Astrocyte (in vitro differentiated cells and primary cell): ENCODE results near the gene FOXO6. TPM values are rescaled to one million over a fixed set of nuclear protein-coding genes. Genes with fewer than 3 reads are reported as not detected.

Source experiments
- DNase-seq: peaks from one replicate; pipeline ENCODE4 v3.0.0-alpha.2; 2010; ENCODE audit warnings: low read depth
- FAIRE-seq: peaks from 2 replicates; lab custom pipeline; 2011; peaks lifted over from hg19 to GRCh38; lab: Jason Lieb, UNC
- H2AFZ ChIP-seq: 2 replicates; pipeline ENCODE4 v1.6.0; 2012; ENCODE audit warnings: low read depth, low read length, inconsistent platforms
- H3K27ac ChIP-seq: 2 replicates; pipeline ENCODE4 v1.5.1; 2011; ENCODE audit warnings: low read depth, low read length, inconsistent platforms
- H3K27me3 ChIP-seq: 2 replicates; pipeline ENCODE4 v1.6.0; 2011; ENCODE audit warnings: low read length, inconsistent platforms; ENCODE audit not compliant: insufficient read depth
- H3K36me3 ChIP-seq: 2 replicates; pipeline ENCODE4 v1.5.1; 2011; ENCODE audit warnings: low read length, inconsistent platforms; ENCODE audit not compliant: insufficient read depth
- H3K4me1 ChIP-seq: 2 replicates; pipeline ENCODE4 v1.5.1; 2011; ENCODE audit warnings: low read length, inconsistent platforms; ENCODE audit not compliant: insufficient read depth
- H3K4me2 ChIP-seq: 2 replicates; pipeline ENCODE4 v1.6.0; 2012; ENCODE audit warnings: low read length, inconsistent platforms
- H3K4me3 ChIP-seq: 2 replicates; pipeline ENCODE4 v1.5.1; 2011; ENCODE audit warnings: low read depth, mild to moderate bottlenecking, low read length, inconsistent platforms; ENCODE audit not compliant: insufficient read depth
- H3K79me2 ChIP-seq: 2 replicates; pipeline ENCODE4 v1.6.0; 2012; ENCODE audit warnings: mild to moderate bottlenecking, low read length, inconsistent platforms; ENCODE audit not compliant: insufficient read depth
- H3K9ac ChIP-seq: 2 replicates; pipeline ENCODE4 v1.6.0; 2012; ENCODE audit warnings: mild to moderate bottlenecking, low read length, inconsistent platforms
- H3K9me3 ChIP-seq: 2 replicates; pipeline ENCODE4 v1.5.1; 2012; ENCODE audit warnings: low read depth, mild to moderate bottlenecking, low read length, inconsistent platforms; ENCODE audit not compliant: insufficient read depth
- H4K20me1 ChIP-seq: 2 replicates; pipeline ENCODE4 v1.6.0; 2012; ENCODE audit warnings: low read length, inconsistent platforms; ENCODE audit not compliant: insufficient read depth
- H3K27ac Mint-ChIP-seq: one replicate; pipeline ENCODE4 v1.8.0; 2021; ENCODE audit warnings: mild to moderate bottlenecking, mixed read lengths; ENCODE audit not compliant: unreplicated experiment
- H3K27me3 Mint-ChIP-seq: one replicate; pipeline ENCODE4 v1.8.0; 2021; ENCODE audit warnings: low read depth, mixed read lengths; ENCODE audit not compliant: unreplicated experiment
- H3K36me3 Mint-ChIP-seq: one replicate; pipeline ENCODE4 v1.8.0; 2021; ENCODE audit warnings: low read depth, mixed read lengths; ENCODE audit not compliant: unreplicated experiment
- H3K4me1 Mint-ChIP-seq: one replicate; pipeline ENCODE4 v1.8.0; 2021; ENCODE audit warnings: low read depth, mixed read lengths; ENCODE audit not compliant: unreplicated experiment
- H3K4me3 Mint-ChIP-seq: one replicate; pipeline ENCODE4 v1.8.0; 2021; ENCODE audit warnings: mild to moderate bottlenecking, moderate library complexity, mixed read lengths; ENCODE audit not compliant: unreplicated experiment
- H3K9me3 Mint-ChIP-seq: one replicate; pipeline ENCODE4 v1.8.0; 2021; ENCODE audit warnings: mild to moderate bottlenecking, mixed read lengths; ENCODE audit not compliant: unreplicated experiment
- CTCF ChIP-seq: IDR thresholded peaks from 2 replicates; pipeline ENCODE4 v1.5.1; 2011; ENCODE audit warnings: low read depth, mild to moderate bottlenecking, inconsistent platforms, low read length, moderate library complexity; ENCODE audit not compliant: insufficient read depth
- EZH2 ChIP-seq: IDR thresholded peaks from 2 replicates; pipeline ENCODE4 v1.6.1; 2012; ENCODE audit warnings: mild to moderate bottlenecking, low read length, inconsistent platforms; ENCODE audit not compliant: insufficient read depth
- total RNA-seq: library from RNA; stranded (reverse); gene quantifications from 2 replicates; pipeline ENCODE4 v1.2.1, GENCODE V29; 2021

The FOXO6 gene
- total RNA-seq, 1 donor from 2014 or later: 1.2 TPM

GRCh38 chr1:41368801-41369200 is 7.6 kb downstream of the FOXO6 start:
- H3K36me3 ChIP-seq: no peaks in the 10 kb centered on the region
- Mint-ChIP-seq H3K9me3 (no peaks in the 10 kb centered on the region), H3K4me1 (peaks cover 6% of the 10 kb centered on the region), H3K4me3 (no peak overlapping the region), H3K27me3 (peaks cover 57% of the 10 kb centered on the region), H3K36me3 (peaks cover 4% of the 10 kb centered on the region), H3K27ac (no peak overlapping the region)
- no peaks in the 10 kb centered on the region for H3K9me3 ChIP-seq
- peaks cover 4% of the 10 kb centered on the region for H4K20me1 ChIP-seq
- DNase-seq: no peak
- no peak overlapping the region for H2AFZ ChIP-seq
- no peak overlapping the region for H3K27ac ChIP-seq
- no peak overlapping the region for H3K9ac ChIP-seq
- FAIRE-seq: no peak
- H3K4me2 ChIP-seq: no peak overlapping the region
- H3K27me3 ChIP-seq: peaks cover 29% of the 10 kb centered on the region
- no peak overlapping the region for H3K4me3 ChIP-seq
- H3K79me2 ChIP-seq: no peaks in the 10 kb centered on the region
- TF ChIP-seq EZH2 (no peak), CTCF (no peak)
- H3K4me1 ChIP-seq: peaks cover 6% of the 10 kb centered on the region

- Histone ChIP-seq H3K9me3 (no peaks in the 10 kb centered on the region), H2AFZ (no peak overlapping the region), H3K27ac (no peak overlapping the region), H3K36me3 (no peaks in the 10 kb centered on the region), H3K9ac (no peak overlapping the region), H3K4me2 (no peak overlapping the region), H3K27me3 (peaks cover 27% of the 10 kb centered on the region), H4K20me1 (peaks cover 4% of the 10 kb centered on the region), H3K4me3 (no peak overlapping the region), H3K4me1 (peaks cover 6% of the 10 kb centered on the region), H3K79me2 (no peaks in the 10 kb centered on the region)
- no peak overlapping the region for H3K4me3 Mint-ChIP-seq
- DNase-seq: no peak
- H3K27ac Mint-ChIP-seq: no peak overlapping the region
- peaks cover 59% of the 10 kb centered on the region for H3K27me3 Mint-ChIP-seq
- peaks cover 4% of the 10 kb centered on the region for H3K36me3 Mint-ChIP-seq
- H3K4me1 Mint-ChIP-seq: peaks cover 6% of the 10 kb centered on the region
- no peak for FAIRE-seq
- TF ChIP-seq CTCF: no peak
- H3K9me3 Mint-ChIP-seq: no peaks in the 10 kb centered on the region
Observed at GRCh38 chr1:41369531-41369930, 8.3 kb downstream of the FOXO6 start.

GRCh38 chr1:41370225-41370624 is 9.0 kb downstream of the FOXO6 start:
- Mint-ChIP-seq H3K4me3 (no peak overlapping the region), H3K27ac (no peak overlapping the region), H3K36me3 (peaks cover 4% of the 10 kb centered on the region), H3K27me3 (peaks cover 58% of the 10 kb centered on the region), H3K9me3 (no peaks in the 10 kb centered on the region), H3K4me1 (peaks cover 6% of the 10 kb centered on the region)
- no peak for DNase-seq
- peaks cover 27% of the 10 kb centered on the region for H3K27me3 ChIP-seq
- H3K4me2 ChIP-seq: no peak overlapping the region
- H3K36me3 ChIP-seq: no peaks in the 10 kb centered on the region
- H3K79me2 ChIP-seq: no peaks in the 10 kb centered on the region
- peaks cover 6% of the 10 kb centered on the region for H3K4me1 ChIP-seq
- no peak overlapping the region for H3K27ac ChIP-seq
- no peak overlapping the region for H3K4me3 ChIP-seq
- FAIRE-seq: no peak
- H4K20me1 ChIP-seq: peaks cover 3% of the 10 kb centered on the region
- no peak overlapping the region for H3K9ac ChIP-seq
- H2AFZ ChIP-seq: no peak overlapping the region
- TF ChIP-seq EZH2 (no peak), CTCF (no peak)
- H3K9me3 ChIP-seq: no peaks in the 10 kb centered on the region
